Measurements from ENCODE around the gene ENTPD2.

DNA sequence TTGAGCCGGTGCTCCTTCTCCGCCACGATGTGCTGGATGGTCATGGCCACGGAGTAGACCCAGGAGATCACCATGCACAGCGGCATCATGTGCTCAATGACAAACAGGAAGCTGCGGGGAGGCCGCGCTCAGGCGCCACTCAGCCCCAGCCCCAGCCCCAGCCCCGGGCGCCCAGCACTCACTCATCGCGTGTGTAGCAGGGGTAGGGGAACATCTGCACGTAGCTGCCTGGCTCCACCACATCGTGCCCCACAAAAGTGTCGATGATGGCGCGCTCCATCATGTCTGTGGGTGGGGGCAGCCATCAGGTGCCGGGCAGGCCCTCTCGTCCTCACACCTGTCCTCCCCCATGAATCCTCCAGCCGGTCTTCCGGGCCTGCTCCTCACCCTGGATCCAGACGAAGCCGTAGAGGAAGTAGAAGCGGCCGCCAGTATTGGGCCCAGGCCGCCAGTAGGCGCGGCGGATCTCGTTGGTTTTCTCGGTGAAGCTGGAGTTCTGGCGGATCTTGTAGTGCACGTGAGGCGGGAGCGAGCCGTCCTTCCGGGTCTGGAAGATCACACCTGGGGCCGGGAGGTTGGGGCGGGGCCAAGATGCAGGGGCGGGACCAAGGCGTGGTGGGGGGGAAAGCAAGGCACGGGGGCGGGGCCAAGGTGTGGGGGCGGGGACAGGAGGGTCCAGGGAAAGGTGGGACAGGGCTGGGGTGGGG, 35.9 kb downstream of the ENTPD2 start:
- TF ChIP-seq, protein P1, sequence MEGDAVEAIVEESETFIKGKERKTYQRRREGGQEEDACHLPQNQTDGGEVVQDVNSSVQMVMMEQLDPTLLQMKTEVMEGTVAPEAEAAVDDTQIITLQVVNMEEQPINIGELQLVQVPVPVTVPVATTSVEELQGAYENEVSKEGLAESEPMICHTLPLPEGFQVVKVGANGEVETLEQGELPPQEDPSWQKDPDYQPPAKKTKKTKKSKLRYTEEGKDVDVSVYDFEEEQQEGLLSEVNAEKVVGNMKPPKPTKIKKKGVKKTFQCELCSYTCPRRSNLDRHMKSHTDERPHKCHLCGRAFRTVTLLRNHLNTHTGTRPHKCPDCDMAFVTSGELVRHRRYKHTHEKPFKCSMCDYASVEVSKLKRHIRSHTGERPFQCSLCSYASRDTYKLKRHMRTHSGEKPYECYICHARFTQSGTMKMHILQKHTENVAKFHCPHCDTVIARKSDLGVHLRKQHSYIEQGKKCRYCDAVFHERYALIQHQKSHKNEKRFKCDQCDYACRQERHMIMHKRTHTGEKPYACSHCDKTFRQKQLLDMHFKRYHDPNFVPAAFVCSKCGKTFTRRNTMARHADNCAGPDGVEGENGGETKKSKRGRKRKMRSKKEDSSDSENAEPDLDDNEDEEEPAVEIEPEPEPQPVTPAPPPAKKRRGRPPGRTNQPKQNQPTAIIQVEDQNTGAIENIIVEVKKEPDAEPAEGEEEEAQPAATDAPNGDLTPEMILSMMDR (IDR thresholded peaks at IDR 0.05): no peak
- TF ChIP-seq POLR2A (IDR thresholded peaks at IDR 0.05): no peak

Data from adrenal gland (tissue), 5 donors.